Stomach (tissue), 4 donors: ENCODE results near the gene TMEM154.

Experiments
- CTCF ChIP-seq, 7 experiments: fragments of 450-650 bp in 4 of 7; fragments of 200-600 bp in 3 of 7; sonication (generic) in 3 of 7; IDR thresholded peaks; one replicate each; pipeline ENCODE4 v1.5.1; 2016 to 2019; ENCODE audit warnings: antibody characterized with exemption in 7 of 7, control low read depth in 2 of 7, mild to moderate bottlenecking in 1 of 7
- POLR2AphosphoS5 ChIP-seq, 3 donors: sonication (generic); formaldehyde crosslinking; IDR thresholded peaks; one replicate each; pipeline ENCODE4 v1.6.1; 2016; ENCODE audit warnings: antibody characterized with exemption in 3 of 3

DNA sequence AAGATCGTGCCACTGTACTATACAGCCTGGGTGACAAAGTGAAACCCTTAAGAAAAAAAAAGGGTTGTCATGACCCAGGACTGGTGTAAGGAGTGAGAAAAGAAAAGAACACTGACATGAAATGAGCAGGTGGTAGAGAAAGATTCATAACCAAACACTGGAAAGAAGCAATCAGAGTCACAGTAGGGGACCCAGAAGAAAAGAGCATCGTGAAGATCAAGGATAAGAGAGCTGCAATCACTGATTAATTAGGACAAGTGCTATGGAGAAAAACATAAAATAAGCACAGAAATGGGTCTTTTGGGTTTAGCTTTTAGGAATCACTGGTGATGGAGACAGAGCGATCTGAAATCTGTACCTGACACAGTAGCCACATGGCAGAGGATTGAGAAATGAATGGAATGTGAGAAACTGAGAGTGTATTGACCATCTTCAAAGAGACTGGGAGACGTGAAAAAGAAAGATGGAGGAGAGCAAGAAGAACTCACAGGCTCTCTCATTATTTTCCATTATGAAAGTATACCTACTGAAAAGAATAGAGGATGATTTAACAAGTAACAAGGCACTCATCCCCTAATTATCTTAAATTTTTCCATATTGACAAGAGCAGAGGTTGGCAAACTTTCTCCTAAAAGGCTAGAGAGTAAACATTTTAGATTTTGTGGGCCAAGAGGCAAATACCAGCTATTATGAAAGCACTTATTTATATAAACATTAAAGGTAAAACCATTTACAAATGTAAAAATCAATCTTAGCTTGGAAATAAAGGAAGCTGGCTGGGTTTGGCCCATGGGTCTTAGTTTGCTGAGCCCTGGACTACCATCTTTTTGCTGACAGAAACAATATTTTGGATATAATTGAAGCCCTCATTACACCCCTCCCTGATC, 7.3 kb downstream of the TMEM154 start:
- TF ChIP-seq CTCF (IDR thresholded peaks at IDR 0.05), result no peak
- no peak for TF ChIP-seq POLR2AphosphoS5 (IDR thresholded peaks at IDR 0.05)
